ENCODE measurements around the gene ULK3.

Gene ULK3

GRCh38 chr15:74842581-74843444, at the start of gene ULK3:
Gene ULK3 (minus strand): TSS chr15:74843156. CDS start chr15:74843105, 51 bp downstream.
- TF ChIP-seq POLR2A (IDR thresholded peaks at IDR 0.05; ENCODE audit: low read length) (peak; percentile 64), GATA1 (IDR thresholded peaks at IDR 0.05; ENCODE audit: low read depth, low read length) (no peak)
- peak; percentile 89 to 93 for DNase-seq

- TF ChIP-seq GATA1 (IDR thresholded peaks at IDR 0.05; ENCODE audit: low read depth, low read length): no peak
- TF ChIP-seq POLR2A (IDR thresholded peaks at IDR 0.05; ENCODE audit: low read length): no peak
- no peak for DNase-seq
These were observed 49.4 kb upstream of the ULK3 start for GRCh38 chr15:74892313-74892712.

- no peak for DNase-seq
- TF ChIP-seq GATA1 (IDR thresholded peaks at IDR 0.05; ENCODE audit: low read depth, low read length): no peak
- no peak for TF ChIP-seq POLR2A (IDR thresholded peaks at IDR 0.05; ENCODE audit: low read length)
These were observed 48.5 kb upstream of the ULK3 start for GRCh38 chr15:74891469-74891868.

- TF ChIP-seq GATA1 (IDR thresholded peaks at IDR 0.05; ENCODE audit: low read depth, low read length) (no peak), POLR2A (IDR thresholded peaks at IDR 0.05; ENCODE audit: low read length) (no peak)
- peak; percentile 54 to 69 for DNase-seq
These were observed 47.7 kb upstream of the ULK3 start for GRCh38 chr15:74890665-74890960.

- peak; percentile 81 to 83 for DNase-seq
- TF ChIP-seq GATA1 (IDR thresholded peaks at IDR 0.05; ENCODE audit: low read depth, low read length) (no peak), POLR2A (IDR thresholded peaks at IDR 0.05; ENCODE audit: low read length) (peak; percentile 62)
These were observed 47.1 kb upstream of the ULK3 start, which contains the start of gene MPI for GRCh38 chr15:74889883-74890664. Gene MPI (plus strand): TSS chr15:74890042. CDS start chr15:74890074, 32 bp downstream.

GRCh38 chr15:74889390-74889882, 46.5 kb upstream of the ULK3 start:
- no peak for TF ChIP-seq GATA1 (IDR thresholded peaks at IDR 0.05; ENCODE audit: low read depth, low read length)
- TF ChIP-seq POLR2A (IDR thresholded peaks at IDR 0.05; ENCODE audit: low read length): no peak
- no peak for DNase-seq

- TF ChIP-seq GATA1 (IDR thresholded peaks at IDR 0.05; ENCODE audit: low read depth, low read length) (no peak), POLR2A (IDR thresholded peaks at IDR 0.05; ENCODE audit: low read length) (no peak)
- DNase-seq: no peak
These were observed 45.8 kb upstream of the ULK3 start for GRCh38 chr15:74888716-74889115.

GRCh38 chr15:74887537-74888193, 44.7 kb upstream of the ULK3 start:
- DNase-seq: peak in 1 of 2 experiments; percentile 39

GRCh38 chr15:74885461-74885860, 42.5 kb upstream of the ULK3 start:
- TF ChIP-seq GATA1 (IDR thresholded peaks at IDR 0.05; ENCODE audit: low read depth, low read length): no peak
- TF ChIP-seq POLR2A (IDR thresholded peaks at IDR 0.05; ENCODE audit: low read length): no peak
- no peak for DNase-seq

GRCh38 chr15:74884428-74885223, 41.7 kb upstream of the ULK3 start:
- TF ChIP-seq GATA1 (IDR thresholded peaks at IDR 0.05; ENCODE audit: low read depth, low read length): no peak
- TF ChIP-seq POLR2A (IDR thresholded peaks at IDR 0.05; ENCODE audit: low read length): no peak
- DNase-seq: no peak

GRCh38 chr15:74882528-74882927, 39.6 kb upstream of the ULK3 start:
- peak; percentile 40 to 44 for DNase-seq

GRCh38 chr15:74878273-74878672, 35.3 kb upstream of the ULK3 start:
- TF ChIP-seq GATA1 (IDR thresholded peaks at IDR 0.05; ENCODE audit: low read depth, low read length) (no peak), POLR2A (IDR thresholded peaks at IDR 0.05; ENCODE audit: low read length) (no peak)
- DNase-seq: no peak

More at GRCh38 chr15:74882528-74882927, 39.6 kb upstream of the ULK3 start:
- no peak for TF ChIP-seq POLR2A (IDR thresholded peaks at IDR 0.05; ENCODE audit: low read length)
- no peak for TF ChIP-seq GATA1 (IDR thresholded peaks at IDR 0.05; ENCODE audit: low read depth, low read length)

- no peak for TF ChIP-seq GATA1 (IDR thresholded peaks at IDR 0.05; ENCODE audit: low read depth, low read length)
- no peak for TF ChIP-seq POLR2A (IDR thresholded peaks at IDR 0.05; ENCODE audit: low read length)
- DNase-seq: peak in 1 of 2 experiments; percentile 51
These were observed 30.9 kb upstream of the ULK3 start for GRCh38 chr15:74873756-74874424.

Measured in erythroblast (primary cell).